MM.1S (cell line): ENCODE measurements around the gene EIF4EBP3.

Experiments
- DNase-seq: peaks from one replicate; pipeline ENCODE4 v3.0.0-alpha.2; 2015
- H2AFZ ChIP-seq: fragments of 300-600 bp; sonication (generic); 2 replicates; pipeline ENCODE4 v1.6.0; 2016; ENCODE audit warnings: antibody characterized with exemption, low read length
- H3F3A ChIP-seq: fragments of 300-600 bp; sonication (generic); 2 replicates; pipeline ENCODE4 v1.6.1; 2016; ENCODE audit warnings: mild to moderate bottlenecking, antibody characterized with exemption, low read length, moderate library complexity, mixed read lengths; ENCODE audit not compliant: insufficient read depth
- H3K27ac ChIP-seq: fragments of 300-600 bp; sonication (generic); 2 replicates; pipeline ENCODE4 v1.5.1; 2016; ENCODE audit warnings: mild to moderate bottlenecking, low read length
- H3K27me3 ChIP-seq: fragments of 300-600 bp; sonication (generic); replicated peaks from 2 replicates; pipeline ENCODE4 v1.6.0; 2016; ENCODE audit warnings: low read length; ENCODE audit not compliant: insufficient read depth
- H3K36me3 ChIP-seq: fragments of 300-600 bp; sonication (generic); replicated peaks from 2 replicates; pipeline ENCODE4 v1.6.1; 2016; ENCODE audit warnings: mild to moderate bottlenecking, low read length, mixed read lengths; ENCODE audit not compliant: insufficient read depth
- H3K4me1 ChIP-seq: fragments of 300-600 bp; sonication (generic); 2 replicates; pipeline ENCODE4 v1.6.1; 2016; ENCODE audit warnings: low read length, mixed read lengths
- H3K4me2 ChIP-seq: fragments of 300-600 bp; sonication (generic); 2 replicates; pipeline ENCODE4 v1.6.0; 2016; ENCODE audit warnings: low read depth, low read length
- H3K4me3 ChIP-seq: fragments of 300-600 bp; sonication (generic); 2 replicates; pipeline ENCODE4 v1.5.1; 2016; ENCODE audit warnings: low read length, mixed read lengths
- H3K79me2 ChIP-seq: fragments of 300-600 bp; sonication (generic); 2 replicates; pipeline ENCODE4 v1.6.1; 2016; ENCODE audit warnings: mixed run types, low read length, mixed read lengths
- H3K9ac ChIP-seq: fragments of 300-600 bp; sonication (generic); 2 replicates; pipeline ENCODE4 v1.6.1; 2016; ENCODE audit warnings: low read length, mixed read lengths
- H3K9me2 ChIP-seq: fragments of 300-600 bp; sonication (generic); replicated peaks from 2 replicates; pipeline ENCODE4 v1.6.1; 2016; ENCODE audit warnings: mild to moderate bottlenecking, low read length, mixed read lengths; ENCODE audit not compliant: insufficient read depth
- H3K9me3 ChIP-seq: fragments of 300-600 bp; sonication (generic); replicated peaks from 2 replicates; pipeline ENCODE4 v1.6.1; 2016; ENCODE audit warnings: mild to moderate bottlenecking, low read length, mixed read lengths; ENCODE audit not compliant: insufficient read depth
- H4K20me1 ChIP-seq: fragments of 300-600 bp; sonication (generic); 2 replicates; pipeline ENCODE4 v1.6.1; 2016; ENCODE audit warnings: mild to moderate bottlenecking, low read length, moderate library complexity, mixed read lengths; ENCODE audit not compliant: insufficient read depth
- CTCF ChIP-seq: fragments of 300-600 bp; sonication (generic); IDR thresholded peaks from 2 replicates; pipeline ENCODE4 v1.5.1; 2016; ENCODE audit warnings: antibody characterized with exemption, low read length, mixed read lengths
- EZH2 ChIP-seq: fragments of 300-600 bp; sonication (generic); optimal IDR thresholded peaks from 2 replicates; pipeline ENCODE3; 2017; ENCODE audit warnings: low read depth, mild to moderate bottlenecking, antibody characterized with exemption, low read length, mixed read lengths
- EZH2phosphoT487 ChIP-seq: fragments of 300-600 bp; sonication (generic); IDR thresholded peaks from 2 replicates; pipeline ENCODE4 v1.6.1; 2018; ENCODE audit warnings: antibody characterized with exemption, low read length

EIF4EBP3 gene

GRCh38 chr5:140540227-140540626 lies 7.2 kb upstream of the EIF4EBP3 start:
- Histone ChIP-seq H3K4me1 (no peaks in the 10 kb centered on the region), H3K4me2 (no peak overlapping the region), H3K36me3 (peaks cover 11% of the 10 kb centered on the region), H3K9me3 (no peaks in the 10 kb centered on the region), H3K4me3 (no peak overlapping the region), H2AFZ (no peak overlapping the region), H3K9me2 (no peaks in the 10 kb centered on the region), H3F3A (no peaks in the 10 kb centered on the region), H3K79me2 (no peaks in the 10 kb centered on the region), H3K9ac (no peak overlapping the region), H3K27me3 (no peaks in the 10 kb centered on the region), H3K27ac (no peak overlapping the region), H4K20me1 (no peaks in the 10 kb centered on the region)
- DNase-seq: no peak
- TF ChIP-seq EZH2 (no peak), EZH2phosphoT487 (no peak), CTCF (no peak)

GRCh38 chr5:140542972-140543371 lies 4.5 kb upstream of the EIF4EBP3 start:
- Histone ChIP-seq H2AFZ (no peak overlapping the region), H3K27me3 (no peaks in the 10 kb centered on the region), H3K4me1 (0 out of 2 replicates have a peak, but pooled peaks cover 3% of the 10 kb centered on the region), H3K36me3 (peaks cover 11% of the 10 kb centered on the region; the same call in 1 of the 2 replicates), H4K20me1 (no peaks in the 10 kb centered on the region), H3K9me3 (no peaks in the 10 kb centered on the region), H3K9me2 (no peaks in the 10 kb centered on the region), H3K4me3 (no peak overlapping the region), H3F3A (no peaks in the 10 kb centered on the region; the same call in 1 of the 2 replicates), H3K9ac (no peak overlapping the region), H3K79me2 (no peaks in the 10 kb centered on the region), H3K4me2 (no peak overlapping the region), H3K27ac (no peak overlapping the region)
- DNase-seq: no peak
- TF ChIP-seq CTCF: no peak
- TF ChIP-seq EZH2: no peak
- TF ChIP-seq EZH2phosphoT487: no peak

GRCh38 chr5:140544986-140545385 lies 2.5 kb upstream of the EIF4EBP3 start:
- no peak for DNase-seq
- no peak overlapping the region for H2AFZ ChIP-seq
- H3K79me2 ChIP-seq: no peaks in the 10 kb centered on the region
- H4K20me1 ChIP-seq: no peaks in the 10 kb centered on the region
- no peaks in the 10 kb centered on the region for H3K27me3 ChIP-seq
- no peak overlapping the region for H3K4me2 ChIP-seq
- no peaks in the 10 kb centered on the region for H3K9me2 ChIP-seq
- H3K27ac ChIP-seq: no peak overlapping the region
- H3F3A ChIP-seq: no peaks in the 10 kb centered on the region; the same call in 1 of the 2 replicates
- no peak overlapping the region for H3K4me3 ChIP-seq
- H3K9me3 ChIP-seq: no peaks in the 10 kb centered on the region
- no peaks in the 10 kb centered on the region; the same call in 1 of the 2 replicates for H3K36me3 ChIP-seq
- 0 out of 2 replicates have a peak, but pooled peaks cover 4% of the 10 kb centered on the region for H3K4me1 ChIP-seq
- TF ChIP-seq EZH2: no peak
- TF ChIP-seq EZH2phosphoT487: no peak
- no peak for TF ChIP-seq CTCF
- H3K9ac ChIP-seq: no peak overlapping the region
